Neuronal stem cell (in vitro differentiated cells): ENCODE measurements around the gene APBB2.
A peak's percentile ranks its signal among the peaks of the same experiment; 100 is the strongest.
"Not testable (repeated sequence)": the region's sequence is repeated elsewhere in the genome, so short reads cannot be mapped to it uniquely, and the experiment has no call there.

ENCODE experiments used
- DNase-seq: peaks from one replicate; pipeline ENCODE4 v3.0.0-alpha.2; 2013; ENCODE audit warnings: low spot score
- H2AFZ ChIP-seq: one replicate; pipeline ENCODE4 v1.6.1; 2013; ENCODE audit warnings: mild to moderate bottlenecking, low read length, inconsistent platforms
- H2AK5ac ChIP-seq: 2 replicates; pipeline ENCODE4 v1.6.1; 2013; ENCODE audit warnings: low read depth, mild to moderate bottlenecking, inconsistent platforms, low read length, moderate library complexity, mixed read lengths
- H2BK120ac ChIP-seq: 2 replicates; pipeline ENCODE4 v1.6.1; 2013; ENCODE audit warnings: low read depth, mild to moderate bottlenecking, inconsistent platforms, low read length, moderate library complexity, mixed read lengths
- H2BK12ac ChIP-seq: one replicate; pipeline ENCODE4 v1.6.1; 2013; ENCODE audit warnings: low read length, inconsistent platforms
- H2BK15ac ChIP-seq: 2 replicates; pipeline ENCODE4 v1.6.1; 2013; ENCODE audit warnings: mild to moderate bottlenecking, low read length, inconsistent platforms, mixed read lengths
- H2BK5ac ChIP-seq: one replicate; pipeline ENCODE4 v1.6.1; 2013; ENCODE audit warnings: inconsistent platforms, mild to moderate bottlenecking, low read length, moderate library complexity
- H3K14ac ChIP-seq: one replicate; pipeline ENCODE4 v1.6.1; 2013; ENCODE audit warnings: low read length, inconsistent platforms
- H3K18ac ChIP-seq: 2 replicates; pipeline ENCODE4 v1.6.1; 2013; ENCODE audit warnings: low read length, inconsistent platforms
- H3K23ac ChIP-seq: 2 replicates; pipeline ENCODE4 v1.6.1; 2013; ENCODE audit warnings: low read depth, mild to moderate bottlenecking, mixed read lengths, low read length, inconsistent platforms; ENCODE audit not compliant: poor library complexity
- H3K27ac ChIP-seq: replicated peaks from 3 replicates; pipeline ENCODE4 v1.5.1; 2013; ENCODE audit warnings: low read length, inconsistent platforms
- H3K27me3 ChIP-seq, 3 experiments: 2 replicates each; pipeline ENCODE4 v1.6.1; 2013; ENCODE audit warnings: low read length in 3 of 3, mild to moderate bottlenecking in 2 of 3, inconsistent platforms in 1 of 3, low read depth in 1 of 3, mixed read lengths in 1 of 3, moderate library complexity in 1 of 3; ENCODE audit not compliant: control insufficient read depth in 3 of 3, insufficient read depth in 3 of 3
- H3K36me3 ChIP-seq, 2 donors: replicated peaks in 1 of 2; 2 replicates each; pipeline ENCODE4 v1.6.1; 2013; ENCODE audit warnings: low read length in 2 of 2; ENCODE audit not compliant: control insufficient read depth in 2 of 2, insufficient read depth in 2 of 2
- H3K4ac ChIP-seq: 2 replicates; pipeline ENCODE4 v1.6.1; 2013; ENCODE audit warnings: inconsistent platforms, mild to moderate bottlenecking, low read length, moderate library complexity
- H3K4me1 ChIP-seq, 2 donors: 1 replicate in 1 of 2; 2 replicates in 1 of 2; pipeline ENCODE4 v1.6.1; 2013; ENCODE audit warnings: low read length in 2 of 2, low read depth in 1 of 2; ENCODE audit not compliant: control insufficient read depth in 2 of 2, insufficient read depth in 1 of 2
- H3K4me2 ChIP-seq: one replicate; pipeline ENCODE4 v1.6.1; 2013; ENCODE audit warnings: mild to moderate bottlenecking, low read length, inconsistent platforms; ENCODE audit not compliant: insufficient read depth, poor library complexity, severe bottlenecking
- H3K4me3 ChIP-seq, 2 donors: 2 replicates each; pipeline ENCODE4 v1.5.1; 2013; ENCODE audit warnings: low read length in 2 of 2, mild to moderate bottlenecking in 2 of 2, inconsistent platforms in 1 of 2, moderate library complexity in 1 of 2
- H3K79me1 ChIP-seq: one replicate; pipeline ENCODE4 v1.6.1; 2013; ENCODE audit warnings: low read depth, mild to moderate bottlenecking, inconsistent platforms, low read length, moderate library complexity
- H3K9ac ChIP-seq: one replicate; pipeline ENCODE4 v1.6.1; 2013; ENCODE audit warnings: mild to moderate bottlenecking, low read depth, low read length, inconsistent platforms; ENCODE audit not compliant: poor library complexity
- H3K9me3 ChIP-seq, 2 donors: replicated peaks in 1 of 2; 2 replicates each; pipeline versions ENCODE3 to v1.6.1; 2013; ENCODE audit warnings: low read length in 2 of 2, mild to moderate bottlenecking in 2 of 2, inconsistent platforms in 1 of 2, low read depth in 1 of 2, mixed read lengths in 1 of 2, moderate library complexity in 1 of 2; ENCODE audit not compliant: control insufficient read depth in 2 of 2, insufficient read depth in 1 of 2
- H4K8ac ChIP-seq: one replicate; pipeline ENCODE4 v1.6.1; 2013; ENCODE audit warnings: low read depth, mild to moderate bottlenecking, inconsistent platforms, low read length, moderate library complexity
- H4K91ac ChIP-seq: one replicate; pipeline ENCODE4 v1.6.1; 2013; ENCODE audit warnings: low read length, low read depth, mild to moderate bottlenecking, inconsistent platforms; ENCODE audit not compliant: poor library complexity
- WGBS, 2 donors: extraction: QIAGEN DNeasy Blood & Tissue Kit; methylation state at CpG; one replicate each; pipeline ENCODE4 v1.1.7; 2013; ENCODE audit warnings: missing lambda C conversion rate in 2 of 2, mixed read lengths in 1 of 2; ENCODE audit not compliant: insufficient read length in 2 of 2, insufficient replicate concordance in 1 of 2; ENCODE audit errors: extremely low coverage in 2 of 2; 5-methylcytosine and 5-hydroxymethylcytosine counted together

The APBB2 gene

GRCh38 chr4:40908297-40908696 is 306.0 kb downstream of the APBB2 start:
- H2BK12ac ChIP-seq: no peak overlapping the region
- no peak overlapping the region for H2BK15ac ChIP-seq
- no peaks in the 10 kb centered on the region for H3K27me3 ChIP-seq
- H4K8ac ChIP-seq: no peak overlapping the region
- no peaks in the 10 kb centered on the region for H3K79me1 ChIP-seq
- H3K27ac ChIP-seq: no peak overlapping the region
- no peak overlapping the region for H3K14ac ChIP-seq
- no peak overlapping the region for H3K23ac ChIP-seq
- H3K9me3 ChIP-seq: no peaks in the 10 kb centered on the region
- H3K4ac ChIP-seq: no peak overlapping the region
- peak overlapping the region; percentile 17 for H3K9ac ChIP-seq
- H3K4me1 ChIP-seq: peaks cover 0 to 4% of the 10 kb centered on the region in 2 donors
- no CpG with 5 or more reads among the region's 12 CpGs for WGBS, 2 donors
- peak overlapping the region; percentile 88 for H3K18ac ChIP-seq
- no peak overlapping the region for H3K4me2 ChIP-seq
- H2BK120ac ChIP-seq: no peak overlapping the region
- peak overlapping the region; percentile 79 for H2AFZ ChIP-seq
- H4K91ac ChIP-seq: no peak overlapping the region
- no peak for DNase-seq
- H2AK5ac ChIP-seq: peak overlapping the region; percentile 31
- H3K36me3 ChIP-seq: no peaks in the 10 kb centered on the region
- H3K4me3 ChIP-seq: no peak overlapping the region
- no peak overlapping the region for H2BK5ac ChIP-seq

DNA sequence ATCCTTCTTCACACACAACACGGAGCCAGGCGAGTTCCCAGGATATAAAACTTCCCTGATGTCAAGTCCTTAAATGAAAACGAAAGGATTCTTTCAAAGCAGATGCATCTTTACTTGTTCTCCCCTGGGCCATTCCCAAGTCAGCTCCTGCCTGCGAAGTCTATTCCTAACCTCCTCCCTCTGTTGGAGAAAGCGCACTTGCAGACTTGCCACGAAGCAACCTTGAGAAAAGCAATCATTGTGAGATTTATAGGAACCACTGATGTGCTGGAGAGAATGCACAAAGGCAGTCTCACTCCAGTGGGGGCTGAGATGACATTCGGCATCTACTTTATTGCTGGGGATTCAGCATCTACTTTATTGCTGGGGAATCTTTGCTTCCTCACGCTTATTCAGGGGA is 308.9 kb downstream of the APBB2 start:
- H3K4me3 ChIP-seq: no peak overlapping the region
- no peak overlapping the region for H3K23ac ChIP-seq
- H2BK5ac ChIP-seq: no peak overlapping the region
- H3K36me3 ChIP-seq: no peaks in the 10 kb centered on the region
- H3K14ac ChIP-seq: no peak overlapping the region
- no peak overlapping the region for H2BK120ac ChIP-seq
- no peak overlapping the region for H2BK12ac ChIP-seq
- H2BK15ac ChIP-seq: no peak overlapping the region
- H3K79me1 ChIP-seq: no peaks in the 10 kb centered on the region
- H3K4me2 ChIP-seq: no peak overlapping the region
- no peak overlapping the region for H2AFZ ChIP-seq
- no peaks in the 10 kb centered on the region for H3K9me3 ChIP-seq
- H2AK5ac ChIP-seq: no peak overlapping the region
- no peak overlapping the region for H3K27ac ChIP-seq
- H4K8ac ChIP-seq: no peak overlapping the region
- H3K4me1 ChIP-seq: peaks cover 0 to 4% of the 10 kb centered on the region in 2 donors
- H3K4ac ChIP-seq: no peak overlapping the region
- no peak overlapping the region for H3K18ac ChIP-seq
- no peak for DNase-seq
- H3K27me3 ChIP-seq: no peaks in the 10 kb centered on the region
- no peak overlapping the region for H4K91ac ChIP-seq
- H3K9ac ChIP-seq: no peak overlapping the region
- no CpG with 5 or more reads among the region's 8 CpGs for WGBS, 2 donors

DNA sequence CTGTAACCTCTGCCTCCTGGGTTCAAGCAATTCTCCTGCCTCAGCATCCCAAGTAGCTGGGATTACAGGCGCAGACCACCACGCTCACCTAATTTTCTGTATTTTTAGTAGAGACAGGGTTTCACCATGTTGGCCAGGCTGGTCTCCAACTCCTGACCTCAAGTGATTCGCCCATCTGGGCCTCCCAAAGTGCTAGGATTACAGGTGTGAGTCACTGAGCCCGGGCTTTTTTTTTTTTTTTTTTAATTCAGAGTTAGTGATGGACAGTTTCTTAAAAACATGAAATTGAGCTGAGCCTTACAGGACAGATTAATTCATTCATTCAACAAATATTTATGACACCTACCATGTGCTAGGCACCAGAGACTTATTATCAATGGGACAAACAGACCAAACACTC is 313.8 kb downstream of the APBB2 start:
- H3K27ac ChIP-seq, H3K14ac ChIP-seq, H2BK12ac ChIP-seq, H3K27me3 ChIP-seq, H3K9me3 ChIP-seq, H2BK120ac ChIP-seq, DNase-seq, H3K18ac ChIP-seq, H4K91ac ChIP-seq, H3K4ac ChIP-seq, H2AFZ ChIP-seq, H3K9ac ChIP-seq, H3K4me2 ChIP-seq, H3K79me1 ChIP-seq, H4K8ac ChIP-seq, H3K4me1 ChIP-seq, H3K4me3 ChIP-seq, H3K36me3 ChIP-seq, H2AK5ac ChIP-seq, H3K23ac ChIP-seq, H2BK15ac ChIP-seq, H2BK5ac ChIP-seq: not testable (repeated sequence)
- no CpG with 5 or more reads among the region's 4 CpGs for WGBS, 2 donors

- Histone ChIP-seq H3K4me1 (no peaks in the 10 kb centered on the region), H3K9ac (no peak overlapping the region), H3K27ac (no peak overlapping the region), H3K36me3 (peaks cover 0 to 3% of the 10 kb centered on the region in 2 donors), H3K18ac (no peak overlapping the region), H3K14ac (no peak overlapping the region), H2AFZ (peak overlapping the region; percentile 77), H3K23ac (no peak overlapping the region), H3K4ac (no peak overlapping the region), H3K79me1 (no peaks in the 10 kb centered on the region), H3K27me3 (no peaks in the 10 kb centered on the region), H2AK5ac (no peak overlapping the region), H2BK5ac (no peak overlapping the region), H2BK15ac (no peak overlapping the region), H2BK12ac (no peak overlapping the region), H3K9me3 (no peaks in the 10 kb centered on the region), H2BK120ac (no peak overlapping the region), H3K4me2 (no peak overlapping the region), H3K4me3 (no peak overlapping the region), H4K8ac (no peak overlapping the region), H4K91ac (no peak overlapping the region)
- no CpG with 5 or more reads among the region's 10 CpGs for WGBS, 2 donors
- DNase-seq: peak; percentile 67
These were observed 316.7 kb downstream of the APBB2 start for GRCh38 chr4:40897557-40898203.
